ENCODE measurements around the gene FLRT3. TPM values are rescaled to one million over a fixed set of nuclear protein-coding genes. Genes with fewer than 3 reads are reported as not detected.

The FLRT3 gene
- total and polyA plus RNA-seq, 4 donors, result 2.7 to 29.7 (median 6.6) TPM

DNA sequence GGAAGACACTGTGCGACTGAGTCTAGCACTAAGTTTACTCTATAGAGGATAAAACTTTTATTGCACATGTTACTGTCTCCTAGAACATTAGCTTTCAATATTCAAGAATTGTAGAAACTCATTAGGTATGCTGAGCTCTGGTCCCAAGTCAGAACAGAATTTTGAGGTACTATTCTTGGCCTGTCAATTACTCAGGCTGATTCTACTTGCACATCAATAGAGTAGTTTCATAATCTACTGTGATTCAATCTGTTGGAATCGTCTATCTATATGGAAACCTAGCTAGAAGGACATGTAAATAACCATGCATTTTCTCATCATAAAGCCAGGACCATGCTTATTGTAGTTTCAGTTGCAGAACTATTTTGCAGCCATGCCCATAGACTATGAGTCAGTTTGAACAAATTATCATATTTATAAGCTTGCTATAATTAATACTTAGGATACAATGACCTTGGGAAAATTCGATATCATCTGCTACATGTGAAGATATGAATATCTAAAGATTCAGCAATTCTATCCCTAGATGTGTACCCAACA, 41.6 kb downstream of the FLRT3 start (continued):
- TF ChIP-seq ZBTB33 (IDR thresholded peaks at IDR 0.05), result no peak
- no peak for TF ChIP-seq EGR1 (IDR thresholded peaks at IDR 0.05; ENCODE audit: low read depth in 2 of 2)
- no peak for TF ChIP-seq RAD21 (IDR thresholded peaks at IDR 0.05)
- no peak for TF ChIP-seq TAF1 (conservative IDR thresholded peaks at IDR 0.05)

DNA sequence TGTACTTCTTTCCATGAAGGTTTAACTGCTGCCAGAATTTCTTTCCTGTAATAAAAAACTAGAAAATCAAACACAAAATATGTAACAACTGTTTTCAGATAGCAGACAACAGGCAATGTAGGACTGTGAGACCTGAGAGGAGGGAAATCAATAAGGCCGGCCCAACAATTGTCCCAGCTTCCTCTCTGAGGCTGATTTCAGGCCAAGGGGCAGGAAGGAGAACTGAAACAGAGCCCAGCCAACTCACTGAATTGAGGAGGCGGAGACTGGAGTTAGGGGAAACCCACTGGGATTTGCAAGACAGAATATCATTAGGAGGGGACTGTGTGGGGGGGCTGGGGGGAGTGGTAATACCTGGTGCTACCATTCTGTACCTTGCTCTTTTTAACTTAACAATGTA, 42.2 kb downstream of the FLRT3 start:
- Histone ChIP-seq H3K27me3 (ENCODE audit: control insufficient read depth in 4 of 4, insufficient read depth in 4 of 4, low read length in 3 of 4) (no peaks in the 10 kb centered on the region), H3K4me3 (ENCODE audit: low read depth in 1 of 3, low read length in 3 of 3) (no peak overlapping the region), H3K36me3 (ENCODE audit: control insufficient read depth in 4 of 4, insufficient read depth in 3 of 4, low read depth in 1 of 4, low read length in 3 of 4) (no peaks in the 10 kb centered on the region), H3K27ac (ENCODE audit: low read depth in 1 of 2, low read length in 2 of 2) (no peak overlapping the region), H3K9ac (ENCODE audit: low read depth in 1 of 2, low read length in 2 of 2) (no peak overlapping the region), H3K9me3 (ENCODE audit: control insufficient read depth in 4 of 4, low read length in 3 of 4) (no peaks in the 10 kb centered on the region), H3K4me1 (ENCODE audit: control insufficient read depth in 4 of 4, insufficient read depth in 4 of 4, low read length in 3 of 4) (no peaks in the 10 kb centered on the region)
- no peak for TF ChIP-seq FOXA1 (IDR thresholded peaks at IDR 0.05)
- TF ChIP-seq ATF3 (IDR thresholded peaks at IDR 0.05), result no peak
- TF ChIP-seq GABPA (IDR thresholded peaks at IDR 0.05 in 1 of 2, conservative IDR thresholded peaks at IDR 0.05 in 1 of 2), result no peak
- TF ChIP-seq HNF4G (IDR thresholded peaks at IDR 0.05), result no peak
- TF ChIP-seq JUND (IDR thresholded peaks at IDR 0.05), result no peak
- TF ChIP-seq SP1 (IDR thresholded peaks at IDR 0.05), result no peak
- no peak for TF ChIP-seq ZBTB33 (IDR thresholded peaks at IDR 0.05)
- no peak for TF ChIP-seq RAD21 (IDR thresholded peaks at IDR 0.05)
- TF ChIP-seq, protein P1, sequence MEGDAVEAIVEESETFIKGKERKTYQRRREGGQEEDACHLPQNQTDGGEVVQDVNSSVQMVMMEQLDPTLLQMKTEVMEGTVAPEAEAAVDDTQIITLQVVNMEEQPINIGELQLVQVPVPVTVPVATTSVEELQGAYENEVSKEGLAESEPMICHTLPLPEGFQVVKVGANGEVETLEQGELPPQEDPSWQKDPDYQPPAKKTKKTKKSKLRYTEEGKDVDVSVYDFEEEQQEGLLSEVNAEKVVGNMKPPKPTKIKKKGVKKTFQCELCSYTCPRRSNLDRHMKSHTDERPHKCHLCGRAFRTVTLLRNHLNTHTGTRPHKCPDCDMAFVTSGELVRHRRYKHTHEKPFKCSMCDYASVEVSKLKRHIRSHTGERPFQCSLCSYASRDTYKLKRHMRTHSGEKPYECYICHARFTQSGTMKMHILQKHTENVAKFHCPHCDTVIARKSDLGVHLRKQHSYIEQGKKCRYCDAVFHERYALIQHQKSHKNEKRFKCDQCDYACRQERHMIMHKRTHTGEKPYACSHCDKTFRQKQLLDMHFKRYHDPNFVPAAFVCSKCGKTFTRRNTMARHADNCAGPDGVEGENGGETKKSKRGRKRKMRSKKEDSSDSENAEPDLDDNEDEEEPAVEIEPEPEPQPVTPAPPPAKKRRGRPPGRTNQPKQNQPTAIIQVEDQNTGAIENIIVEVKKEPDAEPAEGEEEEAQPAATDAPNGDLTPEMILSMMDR (IDR thresholded peaks at IDR 0.05; ENCODE audit: low read depth, low read length, missing input control), result no peak
- no peak for TF ChIP-seq NR2F2 (IDR thresholded peaks at IDR 0.05)
- no peak for TF ChIP-seq HNF4A (conservative IDR thresholded peaks at IDR 0.05)
- WGBS, result 22% methylated on average over 2 of the region's 2 CpGs
- no peak for DNase-seq (ENCODE audit: low spot score)

- Histone ChIP-seq H3K9ac (ENCODE audit: low read depth in 1 of 2, low read length in 2 of 2) (no peak overlapping the region), H3K27me3 (ENCODE audit: control insufficient read depth in 4 of 4, insufficient read depth in 4 of 4, low read length in 3 of 4) (no peaks in the 10 kb centered on the region), H3K36me3 (ENCODE audit: control insufficient read depth in 4 of 4, insufficient read depth in 3 of 4, low read depth in 1 of 4, low read length in 3 of 4) (no peaks in the 10 kb centered on the region), H3K9me3 (ENCODE audit: control insufficient read depth in 4 of 4, low read length in 3 of 4) (no peaks in the 10 kb centered on the region), H3K4me1 (ENCODE audit: control insufficient read depth in 4 of 4, insufficient read depth in 4 of 4, low read length in 3 of 4) (no peaks in the 10 kb centered on the region), H3K4me3 (ENCODE audit: low read depth in 1 of 3, low read length in 3 of 3) (no peak overlapping the region), H3K27ac (ENCODE audit: low read depth in 1 of 2, low read length in 2 of 2) (no peak overlapping the region)
- DNase-seq (ENCODE audit: low spot score), result no peak
- WGBS, result 95% methylated on average over 1 of the region's 1 CpG
- TF ChIP-seq RAD21 (IDR thresholded peaks at IDR 0.05), result no peak
- no peak for TF ChIP-seq JUND (IDR thresholded peaks at IDR 0.05)
- TF ChIP-seq TAF1 (conservative IDR thresholded peaks at IDR 0.05), result no peak
Measured at GRCh38 chr20:14291502-14291901, 45.9 kb downstream of the FLRT3 start.

All from liver (tissue), 9 donors.